ENCODE data around the gene ENTHD1.

DNA sequence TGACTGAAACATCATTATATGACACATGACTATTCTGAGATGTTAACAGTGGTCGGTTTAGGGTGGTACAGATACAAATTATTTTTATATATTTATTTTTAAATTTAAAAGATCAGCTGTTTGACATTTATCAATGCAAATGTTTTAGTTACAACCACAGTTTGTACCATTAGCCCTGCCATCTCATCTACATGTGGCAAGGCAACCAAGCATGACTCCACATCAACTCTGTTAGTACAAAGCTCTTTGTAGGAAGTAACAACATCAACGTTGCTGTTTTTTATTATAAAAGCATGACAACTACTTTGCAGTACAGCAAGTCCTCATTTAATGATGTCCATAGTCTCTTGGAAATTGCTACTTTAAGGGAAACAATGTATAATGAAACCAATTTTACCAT lies 40.8 kb downstream of the ENTHD1 start:
- TF ChIP-seq GATA3 (IDR thresholded peaks at IDR 0.05; ENCODE audit: low read depth, low read length), result no peak
- no peak for TF ChIP-seq GATA2 (IDR thresholded peaks at IDR 0.05; ENCODE audit: low read depth, low read length)
